Measurements from ENCODE around the gene NR2F1.

- TF ChIP-seq, protein P1, sequence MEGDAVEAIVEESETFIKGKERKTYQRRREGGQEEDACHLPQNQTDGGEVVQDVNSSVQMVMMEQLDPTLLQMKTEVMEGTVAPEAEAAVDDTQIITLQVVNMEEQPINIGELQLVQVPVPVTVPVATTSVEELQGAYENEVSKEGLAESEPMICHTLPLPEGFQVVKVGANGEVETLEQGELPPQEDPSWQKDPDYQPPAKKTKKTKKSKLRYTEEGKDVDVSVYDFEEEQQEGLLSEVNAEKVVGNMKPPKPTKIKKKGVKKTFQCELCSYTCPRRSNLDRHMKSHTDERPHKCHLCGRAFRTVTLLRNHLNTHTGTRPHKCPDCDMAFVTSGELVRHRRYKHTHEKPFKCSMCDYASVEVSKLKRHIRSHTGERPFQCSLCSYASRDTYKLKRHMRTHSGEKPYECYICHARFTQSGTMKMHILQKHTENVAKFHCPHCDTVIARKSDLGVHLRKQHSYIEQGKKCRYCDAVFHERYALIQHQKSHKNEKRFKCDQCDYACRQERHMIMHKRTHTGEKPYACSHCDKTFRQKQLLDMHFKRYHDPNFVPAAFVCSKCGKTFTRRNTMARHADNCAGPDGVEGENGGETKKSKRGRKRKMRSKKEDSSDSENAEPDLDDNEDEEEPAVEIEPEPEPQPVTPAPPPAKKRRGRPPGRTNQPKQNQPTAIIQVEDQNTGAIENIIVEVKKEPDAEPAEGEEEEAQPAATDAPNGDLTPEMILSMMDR (IDR thresholded peaks at IDR 0.05): no peak
- no peak for TF ChIP-seq POLR2A (IDR thresholded peaks at IDR 0.05)
Observed at GRCh38 chr5:93636837-93637236, 53.8 kb downstream of the NR2F1 start.

All from thyroid gland (tissue), 4 donors.